Kidney epithelial cell (primary cell): ENCODE data around the gene COL8A1. TPM values are rescaled to one million over a fixed set of nuclear protein-coding genes. Genes with fewer than 3 reads are reported as not detected.

Experiments used
- DNase-seq: peaks from one replicate; pipeline ENCODE4 v3.0.0-alpha.2; 2010; ENCODE audit warnings: low read depth
- H3K27me3 ChIP-seq: 2 replicates; pipeline ENCODE4 v1.6.0; 2011; ENCODE audit warnings: low read length; ENCODE audit not compliant: control insufficient read depth, insufficient read depth
- H3K36me3 ChIP-seq: 2 replicates; pipeline ENCODE4 v1.5.1; 2011; ENCODE audit warnings: low read length; ENCODE audit not compliant: control insufficient read depth, insufficient read depth
- H3K4me3 ChIP-seq: 2 replicates; pipeline ENCODE4 v1.5.1; 2011; ENCODE audit warnings: low read depth, mild to moderate bottlenecking, control low read depth, low read length
- CTCF ChIP-seq: IDR thresholded peaks from 2 replicates; pipeline ENCODE4 v1.5.1; 2011; ENCODE audit warnings: mild to moderate bottlenecking, moderate library complexity, low read length, control low read depth, inconsistent platforms; ENCODE audit not compliant: insufficient read depth, poor library complexity, severe bottlenecking
- total RNA-seq: library from RNA; depleted of rRNA; stranded (reverse); fragments of >200 nt; gene quantifications from 2 replicates; pipeline ENCODE4 v1.2.3, GENCODE V29; 2015

COL8A1 gene
- total RNA-seq, 1 donor from 2014 or later, result 24.4 TPM

DNA sequence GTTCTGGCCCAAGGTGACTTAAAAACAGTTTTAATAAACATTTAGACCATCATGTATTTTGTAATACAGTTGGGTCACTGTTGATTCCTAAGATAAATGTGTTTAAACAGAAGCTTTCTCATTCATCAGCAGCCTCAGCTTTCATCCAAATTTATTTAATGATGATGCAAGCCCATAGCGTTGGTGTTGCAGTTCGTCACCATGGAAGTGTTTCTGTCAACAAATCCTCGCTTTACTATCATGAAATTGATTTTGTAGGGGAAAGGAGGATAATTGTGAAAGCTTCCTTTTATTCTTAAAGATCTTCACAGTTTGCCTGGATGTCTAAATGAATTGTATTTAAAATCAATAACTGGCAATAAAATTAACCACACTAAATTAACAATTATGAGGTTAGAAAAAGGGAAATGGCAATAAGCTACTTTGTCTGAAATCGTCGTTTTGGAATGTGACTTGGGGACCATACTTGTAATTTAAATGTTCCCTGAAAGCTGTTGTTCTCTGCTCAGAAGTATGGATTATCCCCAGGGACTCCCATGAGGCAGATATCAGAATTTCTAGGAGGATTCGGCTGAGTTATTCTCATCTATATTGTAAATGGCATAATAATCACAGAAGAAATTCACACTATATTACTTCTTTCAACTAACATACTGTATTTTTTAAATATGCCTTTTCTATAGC lies 208.2 kb downstream of the COL8A1 start:
- no peak for TF ChIP-seq CTCF

GRCh38 chr3:99848433-99848832 lies 210.0 kb downstream of the COL8A1 start:
- no peaks in the 10 kb centered on the region for H3K27me3 ChIP-seq
- DNase-seq, result no peak
- TF ChIP-seq CTCF, result no peak
- no peak overlapping the region for H3K4me3 ChIP-seq
- H3K36me3 ChIP-seq, result no peaks in the 10 kb centered on the region

More for the DNA sequence above, 208.2 kb downstream of the COL8A1 start:
- no peak for DNase-seq
- Histone ChIP-seq H3K36me3 (no peaks in the 10 kb centered on the region), H3K4me3 (no peak overlapping the region), H3K27me3 (no peaks in the 10 kb centered on the region)

Other genes with a start within 250 kb of the COL8A1 start
- 24.8 and 36.9 TPM in 2 replicates for gene CMSS1, start 179.3 kb downstream of the COL8A1 start, total RNA-seq